ENCODE measurements around the gene HCFC2. TPM values are rescaled to one million over a fixed set of nuclear protein-coding genes. Genes with fewer than 3 reads are reported as not detected.

Gene HCFC2
- total and polyA plus RNA-seq, 2 of the 8 experiments (the other 6 are each of a cell fraction or from before 2014, with no cell fraction given): 0.62 to 1.8 TPM

GRCh38 chr12:104049903-104050356, 14.4 kb upstream of the HCFC2 start, which contains the start of gene GLT8D2:
GLT8D2 (minus strand) TSS chr12:104050187; CDS start chr12:104019648, 30,539 bp downstream.
- TF ChIP-seq ASH2L (IDR thresholded peaks at IDR 0.05; ENCODE audit: low read length) (peak; percentile 50), JUN (IDR thresholded peaks at IDR 0.05; ENCODE audit: low read depth, low read length) (no peak), POLR2A (IDR thresholded peaks at IDR 0.05; ENCODE audit: control extremely low read depth in 1 of 2, low read depth in 2 of 2, low read length in 2 of 2) (peak in 1 of 2 experiments; percentile 60; a peak in 2 of 3 replicates), TBP (IDR thresholded peaks at IDR 0.05; ENCODE audit: low read depth, low read length) (peak; percentile 57), PHF8 (conservative IDR thresholded peaks at IDR 0.05; ENCODE audit: low read depth, low read length) (peak; percentile 41; the same call in 1 of the 2 replicates), KDM4A (IDR thresholded peaks at IDR 0.05; ENCODE audit: low read depth, low read length, severe bottlenecking) (peak; percentile 62), CHD2 (IDR thresholded peaks at IDR 0.05; ENCODE audit: low read length) (no peak), TAF1 (IDR thresholded peaks at IDR 0.05; ENCODE audit: low read depth, low read length) (peak; percentile 49), MAX (IDR thresholded peaks at IDR 0.05) (no peak)
- TF ChIP-seq, protein P1, sequence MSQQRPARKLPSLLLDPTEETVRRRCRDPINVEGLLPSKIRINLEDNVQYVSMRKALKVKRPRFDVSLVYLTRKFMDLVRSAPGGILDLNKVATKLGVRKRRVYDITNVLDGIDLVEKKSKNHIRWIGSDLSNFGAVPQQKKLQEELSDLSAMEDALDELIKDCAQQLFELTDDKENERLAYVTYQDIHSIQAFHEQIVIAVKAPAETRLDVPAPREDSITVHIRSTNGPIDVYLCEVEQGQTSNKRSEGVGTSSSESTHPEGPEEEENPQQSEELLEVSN (IDR thresholded peaks at IDR 0.05): no peak
- Histone ChIP-seq H2BK5ac (ENCODE audit: low read depth, low read length) (0 out of 2 replicates have a peak within 1 kb of the TSS, but pooled peaks have one; percentile 37), H3K23me2 (ENCODE audit: low read depth, low read length) (peaks cover 11% of the 10 kb centered on the region), H3K23ac (ENCODE audit: insufficient read length) (no peak within 1 kb of the TSS), H4K5ac (ENCODE audit: insufficient read length, low read depth, low read length) (no peak within 1 kb of the TSS), H4K91ac (replicated peaks; ENCODE audit: insufficient read length, low read length) (no peak within 1 kb of the TSS), H2AFZ (ENCODE audit: low read length) (peak within 1 kb of the TSS; percentile 97), H3K56ac (replicated peaks; ENCODE audit: insufficient read length, low read depth, low read length) (peak within 1 kb of the TSS; percentile 37), H3K27ac (ENCODE audit: low read depth, low read length) (no peak within 1 kb of the TSS), H2BK15ac (ENCODE audit: low read length) (peak within 1 kb of the TSS; percentile 67; the same call in 1 of the 2 replicates), H3K9me3 (ENCODE audit: insufficient read depth in 2 of 2, low read depth in 1 of 2, low read length in 1 of 2) (no peaks in the 10 kb centered on the region), H3K4ac (replicated peaks; ENCODE audit: insufficient read length, low read depth, low read length) (no peak within 1 kb of the TSS), H2BK120ac (replicated peaks; ENCODE audit: low read depth, low read length) (peak within 1 kb of the TSS; percentile 75), H2BK12ac (ENCODE audit: low read depth, low read length) (no peak within 1 kb of the TSS), H2AK5ac (ENCODE audit: low read depth, low read length) (no peak within 1 kb of the TSS), H3K79me2 (ENCODE audit: control insufficient read depth in 1 of 2, insufficient read depth in 2 of 2, low read length in 2 of 2) (no peaks in the 10 kb centered on the region), H4K20me1 (replicated peaks in 1 of 2; ENCODE audit: control insufficient read depth in 1 of 2, insufficient read depth in 2 of 2, low read length in 2 of 2) (no peaks in the 10 kb centered on the region), H3K18ac (ENCODE audit: extremely low read depth, low read length) (no peak within 1 kb of the TSS; the same call in 1 of the 2 replicates), H3K4me3 (ENCODE audit: extremely low read depth in 1 of 4, insufficient read depth in 2 of 4, low read depth in 3 of 4, low read length in 4 of 4) (peak within 1 kb of the TSS; percentile 48 to 74 (median 61)), H4K8ac (ENCODE audit: extremely low read depth, insufficient read depth, low read length) (no peak within 1 kb of the TSS), H3K14ac (ENCODE audit: insufficient read length) (no peak within 1 kb of the TSS), H2BK20ac (ENCODE audit: low read length) (peak within 1 kb of the TSS; percentile 55; the same call in 1 of the 2 replicates), H3K4me1 (replicated peaks in 1 of 4; ENCODE audit: control insufficient read depth in 3 of 4, insufficient read depth in 4 of 4, low read length in 3 of 4) (peaks cover 0 to 6% (median 2%) of the 10 kb centered on the region in 4 experiments; a peak in 3 of 7 replicates), H3K9ac (replicated peaks in 1 of 4; ENCODE audit: extremely low read depth in 1 of 4, low read depth in 3 of 4, low read length in 3 of 4) (peak within 1 kb of the TSS in 3 of 4 experiments; percentile 36 to 58 (median 52); a peak in 6 of 7 replicates), H3K36me3 (ENCODE audit: control insufficient read depth in 2 of 4, insufficient read depth in 4 of 4, low read length in 3 of 4) (no peaks in the 10 kb centered on the region), H3K4me2 (ENCODE audit: insufficient read depth in 1 of 2, low read depth in 2 of 2, low read length in 2 of 2) (peak within 1 kb of the TSS; percentile 80 to 85), H3K79me1 (ENCODE audit: low read depth, low read length) (no peaks in the 10 kb centered on the region), H3K27me3 (replicated peaks in 1 of 4; ENCODE audit: control insufficient read depth in 3 of 4, extremely low read depth in 1 of 4, insufficient read depth in 3 of 4, low read length in 3 of 4) (peaks cover 0 to 3% (median 0%) of the 10 kb centered on the region in 4 experiments; a peak in 2 of 7 replicates)
- FAIRE-seq (no peak), DNase-seq (ENCODE audit: low read depth in 1 of 2, low spot score in 2 of 2) (peak in 1 of 2 experiments; percentile 79)
- WGBS, 2 experiments (ENCODE audit: extremely low coverage in 1 of 2, insufficient coverage in 1 of 2, insufficient read length in 1 of 2, insufficient replicate concordance in 2 of 2, low coverage in 1 of 2, low lambda C conversion rate in 2 of 2, missing lambda C conversion rate in 1 of 2): 2% methylated on average over 24 of the region's 24 CpGs; no CpG with 5 or more reads in 1 of the 2 experiments
- CTCF ChIA-PET (ENCODE audit: partially characterized antibody): interaction anchor here (0.6 kb wide), 1 partner anchor 8 kb away, joined by 3 read pairs; no protein-coding TSS in a partner anchor
- POLR2A ChIA-PET (ENCODE audit: partially characterized antibody): interaction anchor here (1.0 to 2.4 kb wide), 5 partner anchors 9 to 84 kb away, joined by 3 to 7 read pairs (median 4); partner anchors contain the start of genes HCFC2 and TDG

Data from H1 (cell line).